Mucosa of rectum (tissue), 2 donors: Measurements from ENCODE around the gene ZSCAN12.
"Not testable (repeated sequence)": the region's sequence is repeated elsewhere in the genome, so short reads cannot be mapped to it uniquely, and the experiment has no call there.

ENCODE experiments used
- H3K27ac ChIP-seq, 2 donors: one replicate each; pipeline ENCODE4 v1.7.0; 2013; ENCODE audit warnings: inconsistent platforms in 2 of 2, low read depth in 2 of 2, low read length in 2 of 2
- H3K27me3 ChIP-seq, 2 donors: one replicate each; pipeline ENCODE4 v1.7.0; 2013; ENCODE audit warnings: low read length in 2 of 2; ENCODE audit not compliant: control insufficient read depth in 2 of 2, insufficient read depth in 2 of 2
- H3K36me3 ChIP-seq, 2 donors: one replicate each; pipeline ENCODE4 v1.7.0; 2013; ENCODE audit warnings: low read length in 2 of 2; ENCODE audit not compliant: control insufficient read depth in 2 of 2, insufficient read depth in 2 of 2
- H3K4me1 ChIP-seq, 2 donors: one replicate each; pipeline ENCODE4 v1.7.0; 2013; ENCODE audit warnings: low read length in 2 of 2, mild to moderate bottlenecking in 1 of 2; ENCODE audit not compliant: control insufficient read depth in 2 of 2, insufficient read depth in 2 of 2
- H3K4me3 ChIP-seq, 2 donors: one replicate each; pipeline ENCODE4 v1.7.0; 2013; ENCODE audit warnings: low read length in 2 of 2
- H3K9ac ChIP-seq, 2 donors: one replicate each; pipeline ENCODE4 v1.7.0; 2013; ENCODE audit warnings: low read length in 2 of 2, low read depth in 1 of 2, mild to moderate bottlenecking in 1 of 2
- H3K9me3 ChIP-seq, 2 donors: one replicate each; pipeline ENCODE4 v1.7.0; 2013; ENCODE audit warnings: low read length in 2 of 2; ENCODE audit not compliant: control insufficient read depth in 2 of 2
- donor health status: healthy.
- donor health status: Normal muscosa, but diverticular disease.

ZSCAN12 gene

DNA sequence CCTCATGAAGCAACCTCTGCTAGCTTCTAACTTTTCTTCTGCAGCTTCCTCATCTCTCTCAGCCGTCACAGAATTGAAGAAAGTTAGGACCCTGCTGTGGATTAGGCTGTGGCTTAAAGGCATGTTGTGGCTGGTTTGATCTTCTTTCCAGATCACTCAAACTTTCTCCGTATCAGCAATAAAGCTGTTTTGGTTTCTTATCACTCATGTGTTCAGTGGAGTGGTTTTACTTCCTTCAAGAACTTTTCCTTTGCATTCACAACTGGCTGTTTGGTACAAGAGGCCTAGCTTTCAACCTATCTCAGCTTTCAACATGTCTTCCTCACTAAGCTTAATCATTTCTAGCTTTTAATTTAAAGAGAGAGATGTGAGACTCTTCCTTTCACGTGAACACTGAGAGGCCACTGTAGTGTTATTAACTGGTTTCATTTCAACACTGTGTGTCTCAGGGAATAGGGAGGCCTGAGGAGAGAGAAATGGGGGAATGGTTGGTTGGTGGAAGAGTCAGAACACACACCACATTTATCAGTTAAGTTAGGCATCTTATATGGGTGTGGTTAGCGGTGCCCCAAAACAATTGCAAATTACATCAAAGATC, 26.5 kb upstream of the ZSCAN12 start:
- no peaks in the 10 kb centered on the region for H3K27me3 ChIP-seq
- no peak overlapping the region for H3K4me3 ChIP-seq
- no peak overlapping the region for H3K27ac ChIP-seq
- H3K9me3 ChIP-seq = no peaks in the 10 kb centered on the region
- no peaks in the 10 kb centered on the region for H3K36me3 ChIP-seq
- H3K4me1 ChIP-seq = no peaks in the 10 kb centered on the region
- no peak overlapping the region for H3K9ac ChIP-seq

DNA sequence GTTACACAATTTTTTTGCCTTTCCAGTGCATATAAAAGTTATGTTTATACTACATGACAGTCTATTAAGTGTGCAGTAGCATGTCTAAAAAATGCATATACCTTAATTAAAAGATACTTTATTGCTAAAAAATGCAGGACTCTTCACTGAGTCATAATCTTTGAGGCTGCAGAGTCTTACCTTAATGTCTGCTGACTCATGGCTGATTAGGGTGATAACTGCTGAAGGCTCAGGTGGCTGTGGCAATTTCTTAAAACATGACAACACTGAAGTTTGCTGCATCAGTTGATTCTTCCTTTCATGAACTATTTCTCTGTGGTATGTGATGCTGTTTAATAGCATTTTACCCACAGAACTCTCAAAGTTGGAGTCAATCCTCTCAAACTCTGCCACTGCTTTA, 24.6 kb upstream of the ZSCAN12 start:
- H3K4me3 ChIP-seq = no peak overlapping the region
- H3K36me3 ChIP-seq = no peaks in the 10 kb centered on the region
- H3K9ac ChIP-seq = no peak overlapping the region
- H3K27ac ChIP-seq = no peak overlapping the region
- no peaks in the 10 kb centered on the region for H3K4me1 ChIP-seq
- H3K27me3 ChIP-seq = no peaks in the 10 kb centered on the region
- no peaks in the 10 kb centered on the region for H3K9me3 ChIP-seq

DNA sequence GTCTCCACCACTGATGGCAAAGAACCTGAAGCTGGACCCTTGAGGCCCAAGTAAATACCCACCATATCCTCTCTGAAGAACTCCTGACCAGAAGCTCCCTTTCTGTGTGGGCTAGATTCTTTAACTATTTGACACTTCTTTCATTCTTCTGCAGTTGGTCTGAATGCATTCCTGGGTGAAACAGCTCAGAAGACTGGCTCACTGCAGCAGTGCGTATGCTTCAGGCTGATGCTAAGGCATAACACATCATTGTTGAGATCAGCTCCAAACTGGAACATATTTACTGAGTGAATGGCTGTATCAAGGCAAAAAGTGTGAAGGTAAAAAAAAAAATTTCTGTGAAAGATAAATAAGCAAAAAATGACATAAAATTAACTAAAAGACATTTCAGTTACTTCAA, 24.0 kb upstream of the ZSCAN12 start:
- H3K9me3 ChIP-seq = no peaks in the 10 kb centered on the region
- no peak overlapping the region for H3K9ac ChIP-seq
- H3K4me3 ChIP-seq = no peak overlapping the region
- no peaks in the 10 kb centered on the region for H3K4me1 ChIP-seq
- no peaks in the 10 kb centered on the region for H3K36me3 ChIP-seq
- H3K27me3 ChIP-seq = no peaks in the 10 kb centered on the region
- H3K27ac ChIP-seq = no peak overlapping the region

DNA sequence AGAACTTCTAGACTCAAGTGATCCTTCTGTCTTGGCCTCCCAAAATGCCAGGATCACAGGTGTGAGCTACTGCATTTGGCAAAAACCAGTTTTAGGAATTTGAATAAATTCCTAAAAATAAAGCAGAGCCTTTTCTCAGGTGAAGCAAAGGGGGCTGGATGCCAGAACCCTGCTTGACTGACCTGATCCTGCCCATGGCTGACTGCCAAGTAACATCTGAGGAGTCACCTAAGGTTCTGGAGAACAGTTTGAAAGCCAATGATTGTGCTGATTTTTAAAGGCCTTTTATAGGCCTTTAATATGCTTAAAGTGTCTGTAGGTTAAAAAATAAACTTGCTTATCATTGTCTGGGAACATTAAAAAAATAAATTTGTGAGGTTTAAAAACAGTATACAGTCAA, 14.1 kb upstream of the ZSCAN12 start:
- H3K9ac ChIP-seq = no peak overlapping the region

DNA sequence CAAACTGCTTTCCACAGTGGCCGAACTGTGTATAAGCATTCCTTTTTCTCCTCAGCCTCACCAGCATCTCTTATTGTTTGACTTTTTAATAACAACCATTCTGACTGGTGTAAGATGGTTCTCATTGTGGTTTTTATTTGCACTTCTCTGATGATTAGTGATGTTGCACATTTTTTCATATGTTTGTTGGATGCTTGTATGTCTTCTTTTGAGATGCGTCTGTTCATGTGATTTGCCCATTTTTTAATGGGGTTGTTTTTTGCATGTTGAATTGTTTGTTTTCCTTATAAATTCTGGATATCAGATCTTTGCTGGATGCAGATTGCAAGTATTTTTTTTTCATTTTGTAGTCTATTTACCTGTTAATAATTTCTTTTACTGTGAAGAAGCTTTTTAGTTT, 11.2 kb upstream of the ZSCAN12 start:
- Histone ChIP-seq H3K9me3 (no peaks in the 10 kb centered on the region), H3K9ac (no peak overlapping the region), H3K27me3 (peaks cover 0 to 4% of the 10 kb centered on the region in 2 donors), H3K36me3 (no peaks in the 10 kb centered on the region), H3K4me1 (no peaks in the 10 kb centered on the region), H3K4me3 (no peak overlapping the region), H3K27ac (no peak overlapping the region)

More for the DNA sequence above, 14.1 kb upstream of the ZSCAN12 start:
- Histone ChIP-seq H3K27ac (no peak overlapping the region), H3K27me3 (no peaks in the 10 kb centered on the region), H3K9me3 (no peaks in the 10 kb centered on the region), H3K4me1 (no peaks in the 10 kb centered on the region), H3K4me3 (no peak overlapping the region), H3K36me3 (no peaks in the 10 kb centered on the region)

DNA sequence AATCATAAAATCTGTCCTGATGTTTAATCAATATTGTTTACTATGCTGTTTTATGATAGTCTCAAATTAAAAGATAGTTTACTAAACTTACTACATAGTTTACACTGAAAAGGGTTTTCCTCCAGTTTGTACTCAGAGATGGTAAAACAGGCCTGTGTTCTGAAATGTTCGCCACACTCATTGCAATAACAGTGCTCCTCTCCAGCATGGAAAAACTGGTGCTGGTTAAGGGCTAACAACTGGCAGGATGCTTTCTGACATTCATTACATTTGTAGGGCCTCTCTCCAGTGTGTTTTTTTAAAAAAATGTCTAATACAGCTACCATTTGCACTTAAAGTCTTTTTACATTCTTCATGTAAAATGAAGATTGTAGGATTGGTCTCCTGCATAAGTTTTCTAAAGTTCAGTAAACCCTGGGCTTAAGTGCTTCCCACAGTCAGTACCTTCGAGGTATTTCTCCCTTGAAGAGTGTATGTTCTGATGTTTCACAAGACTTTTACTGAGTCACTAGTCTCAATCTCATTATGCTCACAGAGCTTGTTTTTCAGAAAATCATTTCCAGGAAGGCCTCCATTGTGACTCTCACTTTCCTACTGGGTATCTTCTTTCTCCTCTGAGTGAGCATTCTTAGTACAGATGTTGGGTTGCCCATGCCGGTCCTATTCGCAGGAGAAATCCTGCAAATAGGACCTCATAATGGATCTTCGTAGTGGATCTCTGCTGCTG, 8.7 kb upstream of the ZSCAN12 start:
- H3K9me3 ChIP-seq = no peaks in the 10 kb centered on the region
- no peak overlapping the region for H3K4me3 ChIP-seq
- H3K36me3 ChIP-seq = no peaks in the 10 kb centered on the region
- no peaks in the 10 kb centered on the region for H3K4me1 ChIP-seq
- no peak overlapping the region for H3K27ac ChIP-seq
- H3K27me3 ChIP-seq = peaks cover 0 to 4% of the 10 kb centered on the region in 2 donors
- no peak overlapping the region for H3K9ac ChIP-seq

DNA sequence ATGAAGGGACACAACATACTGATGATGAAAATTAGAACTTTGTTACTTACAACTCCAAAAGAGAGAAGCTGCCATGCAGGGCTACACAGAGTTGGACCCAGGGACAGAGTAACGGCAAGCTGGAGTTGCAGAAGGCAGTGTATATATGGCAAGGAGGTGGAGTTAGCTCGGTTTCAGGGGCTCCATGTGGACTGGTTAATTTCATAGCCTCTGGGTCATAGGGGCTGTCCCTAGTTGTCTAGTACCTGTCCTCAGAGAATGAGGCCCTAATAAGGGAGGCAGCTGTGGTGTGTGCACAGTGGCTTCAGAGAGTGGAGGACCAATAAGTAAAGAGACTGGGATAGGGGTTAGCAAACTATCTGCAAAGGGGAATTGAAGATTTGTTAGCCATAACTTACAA, 7.9 kb upstream of the ZSCAN12 start:
- no peak overlapping the region for H3K27ac ChIP-seq
- H3K9me3 ChIP-seq = no peaks in the 10 kb centered on the region
- H3K27me3 ChIP-seq = peaks cover 0 to 4% of the 10 kb centered on the region in 2 donors

DNA sequence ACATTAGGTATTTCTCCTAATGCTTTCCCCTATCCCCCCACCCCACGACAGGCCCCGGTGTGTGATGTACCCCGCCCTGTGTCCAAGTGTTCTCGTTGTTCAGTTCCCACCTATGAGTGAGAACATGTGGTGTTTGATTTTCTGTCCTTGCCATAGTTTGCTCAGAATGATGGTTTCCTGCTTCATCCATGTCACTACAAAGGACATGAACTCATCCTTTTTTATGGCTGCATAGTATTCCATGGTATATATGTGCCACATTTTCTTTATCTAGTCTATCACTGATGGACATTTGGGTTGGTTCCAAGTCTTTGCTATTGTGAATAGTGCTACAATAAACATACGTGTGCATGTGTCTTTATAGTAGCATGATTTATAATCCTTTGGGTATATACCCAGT, 4.4 kb upstream of the ZSCAN12 start:
- H3K9ac ChIP-seq, H3K36me3 ChIP-seq, H3K27me3 ChIP-seq, H3K4me3 ChIP-seq, H3K27ac ChIP-seq, H3K9me3 ChIP-seq, H3K4me1 ChIP-seq: not testable (repeated sequence)

More for the DNA sequence above, 7.9 kb upstream of the ZSCAN12 start:
- Histone ChIP-seq H3K4me3 (no peak overlapping the region), H3K4me1 (no peaks in the 10 kb centered on the region), H3K9ac (no peak overlapping the region), H3K36me3 (no peaks in the 10 kb centered on the region)

DNA sequence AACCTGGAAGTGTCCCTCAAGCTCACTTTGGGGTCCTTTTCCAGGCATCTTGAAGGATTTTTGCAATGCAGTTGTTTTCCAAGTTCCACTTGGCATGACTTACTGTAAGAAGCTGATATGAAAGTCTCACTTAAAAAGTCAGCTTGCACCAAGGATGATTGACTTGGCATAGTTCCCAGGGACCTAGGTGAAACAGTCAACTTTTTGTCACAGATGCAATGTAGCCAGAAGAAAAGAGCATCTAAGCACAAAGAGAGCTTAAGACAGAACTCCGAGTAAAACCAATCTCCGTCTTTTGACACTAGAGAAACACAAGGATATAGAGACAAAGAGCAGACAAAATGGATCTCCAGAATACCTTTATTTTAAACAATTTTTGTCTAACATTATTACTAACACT, 2.6 kb upstream of the ZSCAN12 start:
- Histone ChIP-seq H3K27ac (no peak overlapping the region), H3K36me3 (peaks cover 0 to 8% of the 10 kb centered on the region in 2 donors), H3K4me3 (no peak overlapping the region), H3K9ac (no peak overlapping the region), H3K27me3 (peaks cover 0 to 3% of the 10 kb centered on the region in 2 donors), H3K9me3 (no peaks in the 10 kb centered on the region), H3K4me1 (peaks cover 0 to 2% of the 10 kb centered on the region in 2 donors)

DNA sequence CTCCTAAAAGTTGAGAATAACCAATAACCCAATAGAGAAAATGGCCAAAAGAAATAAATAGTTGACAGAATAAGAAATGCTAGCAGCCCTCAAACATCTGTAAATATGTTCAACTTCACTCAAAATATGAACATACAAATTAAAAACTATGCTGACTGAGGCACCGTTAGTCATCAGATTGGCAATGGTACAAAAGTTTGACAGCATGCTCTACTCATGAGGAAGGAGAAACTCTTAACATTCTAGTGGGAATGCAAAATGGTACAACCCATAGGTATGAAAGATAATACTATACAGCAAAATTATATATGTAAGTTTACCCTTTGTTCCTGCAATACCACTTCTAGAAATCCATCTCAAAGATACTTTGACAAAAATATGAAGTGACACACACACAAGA, 1.6 kb upstream of the ZSCAN12 start:
- H3K4me1 ChIP-seq = peaks cover 0 to 2% of the 10 kb centered on the region in 2 donors
- no peak overlapping the region for H3K4me3 ChIP-seq
- H3K36me3 ChIP-seq = peaks cover 0 to 14% of the 10 kb centered on the region in 2 donors
- H3K27ac ChIP-seq = no peak overlapping the region
- peaks cover 0 to 3% of the 10 kb centered on the region in 2 donors for H3K27me3 ChIP-seq
- no peak overlapping the region for H3K9ac ChIP-seq
- no peaks in the 10 kb centered on the region for H3K9me3 ChIP-seq
